Upper lobe of left lung (tissue), 4 donors: ENCODE data around the gene FAM216B.

Source experiments
- CTCF ChIP-seq, 6 experiments: fragments of 450-650 bp in 4 of 6; fragments of 200-600 bp in 2 of 6; sonication (generic) in 2 of 6; IDR thresholded peaks; one replicate each; pipeline ENCODE4 v1.5.1; 2016 to 2019; ENCODE audit warnings: antibody characterized with exemption in 6 of 6
- EP300 ChIP-seq, 4 donors: sonication (generic); formaldehyde crosslinking; IDR thresholded peaks; one replicate each; pipeline ENCODE4 v1.5.1; 2017; ENCODE audit warnings: antibody characterized with exemption in 4 of 4, control low read depth in 2 of 4
- POLR2A ChIP-seq, 4 donors: fragments of 450-650 bp; IDR thresholded peaks; one replicate each; pipeline ENCODE4 v1.5.1; 2016 to 2017; ENCODE audit warnings: antibody characterized with exemption in 4 of 4, mild to moderate bottlenecking in 2 of 4
- POLR2AphosphoS5 ChIP-seq, 2 donors: sonication (generic); formaldehyde crosslinking; IDR thresholded peaks; one replicate each; pipeline ENCODE4 v1.5.1; 2017; ENCODE audit warnings: antibody characterized with exemption in 2 of 2

DNA sequence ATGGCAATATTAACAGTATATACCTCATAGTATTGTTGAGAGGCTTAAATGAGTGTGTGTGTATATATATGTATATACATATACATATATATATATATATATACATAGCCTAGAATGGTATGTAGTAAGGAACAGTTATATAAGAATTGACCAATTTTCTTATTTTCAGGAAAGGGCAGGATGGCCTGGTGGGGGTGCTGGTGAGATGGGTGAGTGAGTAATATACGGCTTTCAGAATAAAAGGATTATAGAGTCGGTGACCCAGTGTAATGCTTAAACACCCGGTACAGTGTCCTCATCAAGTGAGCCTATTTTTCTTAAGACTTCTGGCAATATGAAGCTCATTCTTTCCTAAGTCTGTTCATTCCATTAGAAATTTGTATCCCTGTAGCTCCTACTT is 11.7 kb upstream of the FAM216B start:
- no peak for TF ChIP-seq EP300 (IDR thresholded peaks at IDR 0.05)
- TF ChIP-seq CTCF (IDR thresholded peaks at IDR 0.05): no peak
- TF ChIP-seq POLR2A (IDR thresholded peaks at IDR 0.05): no peak
- TF ChIP-seq POLR2AphosphoS5 (IDR thresholded peaks at IDR 0.05): no peak
